IMR-90 (cell line): ENCODE measurements around the gene UQCC5. TPM values are rescaled to one million over a fixed set of nuclear protein-coding genes. Genes with fewer than 3 reads are reported as not detected.

Experiments used
- ATAC-seq: fragments of 200-7000 bp; cut with Tn5 transposase; 2 replicates; pipeline ENCODE4 v1.9.1; 2020; ENCODE audit warnings: low read depth, mild to moderate bottlenecking, moderate library complexity
- BruUV-seq: library from RNA; stranded (reverse); fragments of 400-500 nt; replicated peaks from 2 replicates; lab custom pipeline; 2021; lab: Mats Ljungman, UMichigan
- CTCF ChIA-PET: fragments of 300-600 bp; formaldehyde crosslinking; extraction: SDS; loops from one replicate; lab custom pipeline; 2021; ENCODE audit warnings: antibody characterized with exemption; lab: Yijun Ruan, JAX
- POLR2A ChIA-PET: fragments of 300-600 bp; sonication (Branson Sonifier 250); formaldehyde crosslinking; loops from one replicate; lab custom pipeline; 2022; ENCODE audit warnings: antibody characterized with exemption; ENCODE audit not compliant: unreplicated experiment; lab: Charles Lee
- DNase-seq: peaks from one replicate; pipeline ENCODE4 v3.0.0; 2013
- H2AFZ ChIP-seq: replicated peaks from 2 replicates; pipeline ENCODE3; 2013; ENCODE audit warnings: low read length, mild to moderate bottlenecking; ENCODE audit not compliant: poor library complexity
- H2AK5ac ChIP-seq: 2 replicates; pipeline ENCODE4 v1.6.1; 2013; ENCODE audit warnings: low read depth, low read length, inconsistent platforms
- H2AK9ac ChIP-seq: replicated peaks from 2 replicates; pipeline ENCODE3; 2013; ENCODE audit warnings: mild to moderate bottlenecking, low read depth, low read length, moderate library complexity; ENCODE audit not compliant: poor library complexity
- H2BK120ac ChIP-seq: 2 replicates; pipeline ENCODE4 v1.6.1; 2013; ENCODE audit warnings: low read depth, low read length, inconsistent platforms
- H2BK15ac ChIP-seq: 3 replicates; pipeline ENCODE4 v1.6.1; 2013; ENCODE audit warnings: low read depth, low read length, inconsistent platforms
- H2BK20ac ChIP-seq: 2 replicates; pipeline ENCODE4 v1.6.1; 2013; ENCODE audit warnings: low read depth, mild to moderate bottlenecking, inconsistent platforms, low read length, moderate library complexity
- H2BK5ac ChIP-seq: 2 replicates; pipeline ENCODE4 v1.6.1; 2013; ENCODE audit warnings: mild to moderate bottlenecking, low read depth, low read length, inconsistent platforms; ENCODE audit not compliant: poor library complexity, severe bottlenecking
- H3K14ac ChIP-seq: replicated peaks from 2 replicates; pipeline ENCODE4 v1.6.1; 2013; ENCODE audit warnings: low read depth, low read length, inconsistent platforms
- H3K18ac ChIP-seq: 2 replicates; pipeline ENCODE4 v1.6.1; 2013; ENCODE audit warnings: low read depth, low read length, control low read depth
- H3K23ac ChIP-seq: 2 replicates; pipeline ENCODE4 v1.6.1; 2013; ENCODE audit warnings: low read depth, low read length, inconsistent platforms
- H3K27ac ChIP-seq: 2 replicates; pipeline ENCODE4 v1.5.1; 2013; ENCODE audit warnings: mild to moderate bottlenecking, control low read depth, low read length; ENCODE audit not compliant: insufficient read depth
- H3K27me3 ChIP-seq: 2 replicates; pipeline ENCODE4 v1.6.1; 2013; ENCODE audit warnings: low read length; ENCODE audit not compliant: control insufficient read depth, insufficient read depth
- H3K36me3 ChIP-seq: 2 replicates; pipeline ENCODE4 v1.6.1; 2013; ENCODE audit warnings: low read length, mixed read lengths; ENCODE audit not compliant: control insufficient read depth, insufficient read depth
- H3K4ac ChIP-seq: 2 replicates; pipeline ENCODE4 v1.6.1; 2013; ENCODE audit warnings: low read depth, low read length, inconsistent platforms
- H3K4me1 ChIP-seq: 2 replicates; pipeline ENCODE4 v1.6.1; 2013; ENCODE audit warnings: low read length, mixed read lengths; ENCODE audit not compliant: control insufficient read depth, insufficient read depth
- H3K4me2 ChIP-seq: 2 replicates; pipeline ENCODE4 v1.6.1; 2013; ENCODE audit warnings: low read depth, mild to moderate bottlenecking, control low read depth, low read length, moderate library complexity
- H3K4me3 ChIP-seq: 2 replicates; pipeline ENCODE4 v1.5.1; 2013; ENCODE audit warnings: low read depth, mild to moderate bottlenecking, control low read depth, low read length, moderate library complexity; ENCODE audit not compliant: insufficient read depth
- H3K56ac ChIP-seq: 2 replicates; pipeline ENCODE4 v1.6.1; 2013; ENCODE audit warnings: low read length, inconsistent platforms; ENCODE audit not compliant: insufficient read depth; ENCODE audit errors: extremely low read depth
- H3K79me1 ChIP-seq, 2 experiments: 2 replicates each; pipeline ENCODE4 v1.6.1; 2013; ENCODE audit warnings: low read length in 2 of 2, inconsistent platforms in 1 of 2, low read depth in 1 of 2
- H3K9ac ChIP-seq: 2 replicates; pipeline ENCODE4 v1.6.1; 2013; ENCODE audit warnings: low read depth, low read length, control low read depth
- H3K9me1 ChIP-seq: 2 replicates; pipeline ENCODE4 v1.6.1; 2013; ENCODE audit warnings: low read length, inconsistent platforms; ENCODE audit not compliant: insufficient read depth
- H3K9me3 ChIP-seq: 2 replicates; pipeline ENCODE4 v1.6.1; 2013; ENCODE audit warnings: low read length; ENCODE audit not compliant: control insufficient read depth, insufficient read depth
- H4K20me1 ChIP-seq: 2 replicates; pipeline ENCODE4 v1.6.1; 2013; ENCODE audit warnings: low read length, inconsistent platforms; ENCODE audit not compliant: insufficient read depth
- H4K5ac ChIP-seq: 2 replicates; pipeline ENCODE4 v1.6.1; 2013; ENCODE audit warnings: mild to moderate bottlenecking, low read depth, low read length, control low read depth
- H4K8ac ChIP-seq, 2 experiments: 2 replicates each; pipeline ENCODE4 v1.6.1; 2013; ENCODE audit warnings: low read depth in 2 of 2, low read length in 2 of 2, control low read depth in 1 of 2, inconsistent platforms in 1 of 2
- H4K91ac ChIP-seq: 2 replicates; pipeline ENCODE4 v1.6.1; 2013; ENCODE audit warnings: low read depth, low read length, inconsistent platforms; ENCODE audit not compliant: insufficient read depth
- BHLHE40 ChIP-seq: fragments of 150-350 bp; IDR thresholded peaks from 2 replicates; pipeline ENCODE4 v1.6.1; 2016; ENCODE audit warnings: mild to moderate bottlenecking, low read depth, low read length
- CEBPB ChIP-seq: IDR thresholded peaks from 2 replicates; pipeline ENCODE4 v1.6.1; 2012; ENCODE audit warnings: low read depth, low read length, improper control_type of control experiment
- MAFK ChIP-seq: IDR thresholded peaks from 2 replicates; pipeline ENCODE4 v1.6.1; 2012; ENCODE audit warnings: low read depth, low read length, improper control_type of control experiment
- MAZ ChIP-seq: IDR thresholded peaks from 2 replicates; pipeline ENCODE4 v1.6.1; 2012; ENCODE audit warnings: low read depth, mild to moderate bottlenecking, low read length, improper control_type of control experiment, moderate library complexity, borderline replicate concordance
- POLR2A ChIP-seq: IDR thresholded peaks from 2 replicates; pipeline ENCODE4 v1.6.1; 2012; ENCODE audit warnings: mild to moderate bottlenecking, low read depth, low read length
- RAD21 ChIP-seq: IDR thresholded peaks from 2 replicates; pipeline ENCODE4 v1.6.1; 2012; ENCODE audit warnings: low read length, improper control_type of control experiment
- RCOR1 ChIP-seq: IDR thresholded peaks from 2 replicates; pipeline ENCODE4 v1.6.1; 2012; ENCODE audit warnings: mild to moderate bottlenecking, low read length, improper control_type of control experiment; ENCODE audit not compliant: insufficient replicate concordance
- SMC3 ChIP-seq: fragments of 150-350 bp; IDR thresholded peaks from 2 replicates; pipeline ENCODE4 v1.6.1; 2016; ENCODE audit warnings: low read depth, mild to moderate bottlenecking, antibody characterized with exemption, low read length, moderate library complexity
- WGBS, 2 experiments: methylation state at CpG; one replicate each; pipeline versions ENCODE4 v1.1.5 to v1.1.7; 2013; ENCODE audit warnings: missing lambda C conversion rate in 2 of 2; ENCODE audit not compliant: insufficient read length in 1 of 2; ENCODE audit errors: extremely low coverage in 2 of 2; 5-methylcytosine and 5-hydroxymethylcytosine counted together
- dilution Hi-C: fragments of 300-500 bp; cut with HindIII; formaldehyde crosslinking; loops from one replicate; pipeline ENCODE4 v1.14.3; 2018; ENCODE audit warnings: low sequenced_read_pairs; ENCODE audit not compliant: unreplicated experiment
- in situ Hi-C: fragments of 300-500 bp; cut with MboI; formaldehyde crosslinking; loops from 3 replicates; pipeline ENCODE4 v1.14.3; 2019; ENCODE audit warnings: low sequenced_read_pairs, inconsistent platforms, mixed read lengths
- intact Hi-C: fragments of 100-400 bp; cut with micrococcal nuclease; formaldehyde crosslinking; loops from 2 replicates; pipeline ENCODE4 v1.10.0; 2022
- polyA plus RNA-seq, 3 experiments: library from polyadenylated mRNA; depleted of rRNA; stranded (reverse); fragments of >200 nt; gene quantifications; 2 replicates each; pipeline ENCODE4 v1.2.3, GENCODE V29; 2012; ENCODE audit warnings: low replicate concordance in 1 of 3
- total RNA-seq: library from RNA; depleted of rRNA; stranded (reverse); fragments of >200 nt; gene quantifications from 2 replicates; pipeline ENCODE4 v1.2.3, GENCODE V29; 2012
- TF ChIP-seq, protein P1 (sequence below): fragments of 150-350 bp; IDR thresholded peaks from 2 replicates; pipeline ENCODE4 v1.6.1; 2016; ENCODE audit warnings: low read depth, mild to moderate bottlenecking, low read length, moderate library complexity, borderline replicate concordance
- TF ChIP-seq, protein P2 (sequence below): fragments of 150-350 bp; IDR thresholded peaks from 2 replicates; pipeline ENCODE4 v1.6.1; 2017; ENCODE audit warnings: mild to moderate bottlenecking, antibody characterized with exemption, low read length, low read depth

Gene UQCC5
- total and polyA plus RNA-seq, 2 of the 4 experiments (the other 2 are of a cell fraction), result 1.1 to 16.9 TPM

DNA sequence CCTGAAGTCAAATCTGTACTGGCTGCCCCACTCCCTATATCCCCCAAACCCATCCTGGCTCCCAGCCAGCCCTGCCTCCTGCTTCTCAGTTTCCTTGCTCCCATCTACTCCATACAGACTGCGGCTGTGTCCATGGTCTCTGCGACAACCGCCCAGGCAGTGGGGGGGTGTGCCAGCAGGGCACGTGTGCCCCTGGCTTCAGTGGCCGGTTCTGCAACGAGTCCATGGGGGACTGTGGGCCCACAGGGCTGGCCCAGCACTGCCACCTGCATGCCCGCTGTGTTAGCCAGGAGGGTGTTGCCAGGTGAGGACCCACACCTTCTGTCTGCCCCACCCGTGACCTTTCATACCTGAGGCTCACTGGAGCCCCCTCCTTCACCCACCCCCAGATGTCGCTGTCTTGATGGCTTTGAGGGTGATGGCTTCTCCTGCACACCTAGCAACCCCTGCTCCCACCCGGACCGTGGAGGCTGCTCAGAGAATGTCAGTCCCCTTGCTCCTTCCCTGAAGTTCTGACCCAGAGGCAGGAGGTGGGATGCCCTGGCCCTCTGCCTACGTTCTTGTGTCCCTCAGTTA lies 26.6 kb upstream of the UQCC5 start:
- no peak for DNase-seq
- Histone ChIP-seq H3K18ac (no peak overlapping the region), H3K9me1 (peaks cover 7% of the 10 kb centered on the region; the same call in 1 of the 2 replicates), H4K8ac (no peak overlapping the region), H3K4me3 (no peak overlapping the region), H2BK5ac (no peak overlapping the region), H3K27me3 (peaks cover 46% of the 10 kb centered on the region), H3K36me3 (no peaks in the 10 kb centered on the region), H2AK5ac (no peak overlapping the region), H3K23ac (no peak overlapping the region), H4K91ac (no peak overlapping the region), H3K4me1 (peaks cover 3% of the 10 kb centered on the region; the same call in 1 of the 2 replicates), H3K9me3 (no peaks in the 10 kb centered on the region), H2BK15ac (no peak overlapping the region), H3K4me2 (no peak overlapping the region), H3K9ac (no peak overlapping the region), H3K79me1 (no peaks in the 10 kb centered on the region), H3K56ac (no peak overlapping the region), H4K5ac (no peak overlapping the region), H2AFZ (peak overlapping the region; percentile 51), H2AK9ac (no peak overlapping the region), H3K14ac (no peak overlapping the region), H3K4ac (no peak overlapping the region), H2BK120ac (no peak overlapping the region), H3K27ac (no peak overlapping the region), H4K20me1 (no peaks in the 10 kb centered on the region; the same call in none of the 2 replicates), H2BK20ac (no peak overlapping the region)
- no peak for ATAC-seq
- no TSS peak for BruUV-seq
- CTCF ChIA-PET, result interaction anchor here (0.8 kb wide), 1 partner anchor 11 kb away, joined by 3 read pairs; no protein-coding TSS in a partner anchor
- dilution Hi-C loops (no loop called here), intact Hi-C loops (no loop called here), in situ Hi-C loops (no loop called here)
- 100% methylated on average over 1 of the region's 12 CpGs; no CpG with 5 or more reads in 1 of the 2 experiments for WGBS, 2 experiments
- POLR2A ChIA-PET, result no interaction called here
- TF ChIP-seq RAD21 (no peak), BHLHE40 (no peak), RCOR1 (no peak), MAFK (no peak), SMC3 (no peak), POLR2A (no peak), MAZ (no peak), CEBPB (no peak)
- TF ChIP-seq, protein P1, sequence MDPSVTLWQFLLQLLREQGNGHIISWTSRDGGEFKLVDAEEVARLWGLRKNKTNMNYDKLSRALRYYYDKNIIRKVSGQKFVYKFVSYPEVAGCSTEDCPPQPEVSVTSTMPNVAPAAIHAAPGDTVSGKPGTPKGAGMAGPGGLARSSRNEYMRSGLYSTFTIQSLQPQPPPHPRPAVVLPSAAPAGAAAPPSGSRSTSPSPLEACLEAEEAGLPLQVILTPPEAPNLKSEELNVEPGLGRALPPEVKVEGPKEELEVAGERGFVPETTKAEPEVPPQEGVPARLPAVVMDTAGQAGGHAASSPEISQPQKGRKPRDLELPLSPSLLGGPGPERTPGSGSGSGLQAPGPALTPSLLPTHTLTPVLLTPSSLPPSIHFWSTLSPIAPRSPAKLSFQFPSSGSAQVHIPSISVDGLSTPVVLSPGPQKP, result no peak
- TF ChIP-seq, protein P2, sequence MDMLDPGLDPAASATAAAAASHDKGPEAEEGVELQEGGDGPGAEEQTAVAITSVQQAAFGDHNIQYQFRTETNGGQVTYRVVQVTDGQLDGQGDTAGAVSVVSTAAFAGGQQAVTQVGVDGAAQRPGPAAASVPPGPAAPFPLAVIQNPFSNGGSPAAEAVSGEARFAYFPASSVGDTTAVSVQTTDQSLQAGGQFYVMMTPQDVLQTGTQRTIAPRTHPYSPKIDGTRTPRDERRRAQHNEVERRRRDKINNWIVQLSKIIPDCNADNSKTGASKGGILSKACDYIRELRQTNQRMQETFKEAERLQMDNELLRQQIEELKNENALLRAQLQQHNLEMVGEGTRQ, result no peak
